HG03378 (cell line): ENCODE measurements around the gene GRPEL2.

Source experiments
- ATAC-seq: cut with Tn5 transposase; IDR thresholded peaks from one replicate; pipeline ENCODE4 v1.9.1; 2021; ENCODE audit warnings: mild to moderate bottlenecking, moderate library complexity; ENCODE audit not compliant: unreplicated experiment

Gene GRPEL2

DNA sequence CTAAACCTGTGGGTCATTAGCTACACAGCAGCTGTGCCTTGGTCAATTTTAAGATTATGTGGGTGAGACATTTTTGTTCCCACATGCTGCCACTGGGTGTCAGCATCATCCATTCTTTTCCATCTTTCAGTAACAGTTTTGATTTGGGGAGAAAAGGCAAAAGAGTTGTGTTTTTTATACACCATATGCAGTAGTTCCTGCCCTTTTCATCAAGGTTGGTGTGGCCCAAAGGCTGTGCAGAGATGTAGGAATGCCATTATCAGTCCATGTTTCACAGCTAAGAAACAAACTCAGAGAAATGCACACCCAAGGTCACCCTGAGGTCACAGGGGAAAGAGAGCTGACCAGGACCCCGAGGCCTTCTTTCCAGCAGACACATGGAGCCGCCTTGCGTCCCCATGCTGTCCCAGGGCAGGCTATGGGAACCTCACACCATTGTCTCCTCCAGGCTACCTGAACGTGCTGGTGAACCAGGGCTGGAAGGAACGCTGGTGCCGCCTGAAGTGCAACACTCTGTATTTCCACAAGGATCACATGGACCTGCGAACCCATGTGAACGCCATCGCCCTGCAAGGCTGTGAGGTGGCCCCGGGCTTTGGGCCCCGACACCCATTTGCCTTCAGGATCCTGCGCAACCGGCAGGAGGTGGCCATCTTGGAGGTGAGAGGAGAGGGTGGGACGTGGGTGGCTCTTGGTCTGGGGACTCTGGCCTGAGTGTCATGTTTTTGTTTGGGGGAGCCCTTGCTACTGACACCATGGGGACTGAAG lies 27.8 kb upstream of the GRPEL2 start:
- ATAC-seq: peak; percentile 81

- ATAC-seq: no peak
Observed at GRCh38 chr5:149319174-149319573, 26.1 kb upstream of the GRPEL2 start.

DNA sequence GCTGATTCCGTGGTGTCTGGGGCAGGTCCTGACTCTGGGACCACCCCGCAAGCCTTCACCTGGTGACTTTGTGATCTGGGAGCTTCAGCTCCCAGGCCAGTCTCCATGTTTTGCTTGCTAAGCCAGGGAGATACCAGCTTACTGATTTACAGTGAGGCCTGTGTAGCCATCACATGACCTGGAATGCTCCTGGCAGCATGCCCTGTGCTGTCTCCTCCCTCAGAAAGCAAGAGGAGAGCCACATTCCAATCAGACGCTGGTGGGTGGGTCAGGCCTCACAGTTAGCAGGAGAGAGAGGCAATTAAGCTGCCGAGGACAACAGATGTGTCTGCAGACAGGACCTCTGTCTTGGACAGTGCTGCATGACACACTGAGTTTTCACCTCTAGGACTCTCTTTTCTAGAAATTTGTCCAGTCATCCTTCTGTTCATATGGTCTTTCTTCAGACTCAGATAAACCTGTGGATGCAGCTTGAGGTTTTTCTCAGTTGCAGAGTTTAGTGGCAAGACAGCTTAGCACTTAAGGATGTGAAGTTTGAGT lies 24.4 kb upstream of the GRPEL2 start:
- no peak for ATAC-seq

- ATAC-seq: no peak
Observed at GRCh38 chr5:149322518-149322917, 22.8 kb upstream of the GRPEL2 start.

GRCh38 chr5:149323210-149323609 lies 22.1 kb upstream of the GRPEL2 start:
- no peak for ATAC-seq

GRCh38 chr5:149323621-149324205 lies 21.6 kb upstream of the GRPEL2 start:
- ATAC-seq: no peak

DNA sequence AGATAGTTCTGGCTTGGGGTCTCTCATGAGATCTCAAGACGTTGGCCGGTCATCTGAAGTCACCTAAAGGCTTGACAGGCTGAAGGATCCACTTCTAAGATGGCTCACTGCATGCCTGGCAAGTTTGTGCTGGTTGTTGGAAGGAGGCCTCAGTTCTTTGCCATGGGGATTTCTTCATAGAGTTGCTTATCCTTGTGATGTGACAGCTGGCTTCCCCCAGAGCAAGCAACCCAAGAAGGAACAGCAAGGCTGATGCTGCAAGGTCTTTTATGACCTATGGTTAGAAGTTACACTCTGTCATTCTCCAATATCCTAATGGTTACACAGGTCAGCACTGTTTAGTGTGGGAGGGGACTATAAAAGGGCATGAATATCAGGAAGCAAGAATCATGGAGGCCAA lies 20.7 kb upstream of the GRPEL2 start:
- ATAC-seq: no peak

- no peak for ATAC-seq
Observed at GRCh38 chr5:149325166-149325735, 20.0 kb upstream of the GRPEL2 start.

DNA sequence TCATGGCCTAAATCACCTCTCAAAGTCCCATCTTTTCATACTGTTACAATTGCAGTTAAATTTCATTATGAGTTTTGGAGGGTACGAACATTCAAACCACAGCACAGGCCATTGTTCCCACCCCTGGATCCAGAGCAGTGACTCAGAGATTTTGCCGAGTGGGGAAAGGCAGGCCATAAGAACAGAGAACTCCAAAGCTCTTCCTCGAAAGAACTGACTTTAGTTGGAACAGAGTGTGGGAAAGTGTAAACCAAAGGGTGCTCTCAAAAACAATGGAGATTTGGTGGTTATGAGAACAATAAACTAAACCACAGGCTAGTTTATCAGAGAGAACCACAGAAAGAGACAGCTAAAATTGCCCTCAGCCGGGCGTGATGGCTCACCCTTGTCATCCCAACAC lies 19.4 kb upstream of the GRPEL2 start:
- no peak for ATAC-seq

DNA sequence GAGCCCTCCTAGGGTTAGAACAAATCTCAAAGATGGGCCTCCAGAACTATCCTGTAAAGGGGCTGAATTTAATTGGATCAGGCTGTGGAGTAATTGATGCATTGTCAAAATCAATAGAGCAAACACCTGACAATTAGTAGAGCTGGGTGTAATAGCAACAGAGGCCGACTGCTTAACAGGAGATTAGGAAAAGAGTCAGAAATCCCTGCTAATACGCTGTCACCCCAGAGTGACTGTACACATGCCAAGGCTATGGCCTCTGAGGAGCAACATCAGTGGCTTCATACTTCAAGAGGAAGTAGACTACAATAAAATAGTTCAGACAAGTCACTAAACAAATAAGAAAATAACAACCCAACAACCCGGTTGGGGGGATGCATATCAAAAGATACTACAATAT lies 18.7 kb upstream of the GRPEL2 start:
- ATAC-seq: no peak

DNA sequence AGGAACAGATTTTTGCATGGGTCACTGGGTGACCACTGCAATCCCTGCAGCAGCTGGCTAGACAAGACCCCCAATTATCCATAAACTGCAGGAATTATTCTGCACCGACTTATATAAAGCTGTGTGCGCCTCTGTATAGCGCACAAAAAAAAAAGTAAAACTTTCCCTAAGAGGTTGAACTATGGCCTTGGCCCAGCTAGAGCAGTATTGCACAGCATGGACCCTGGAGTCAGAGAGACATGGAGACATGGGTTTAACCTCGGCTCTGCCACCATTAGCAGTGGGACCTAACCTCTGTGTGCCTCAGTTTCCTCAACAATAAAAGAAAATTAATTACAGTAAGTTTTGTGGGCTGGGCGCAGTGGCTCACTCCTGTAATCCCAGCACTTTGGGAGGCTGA lies 17.1 kb upstream of the GRPEL2 start:
- no peak for ATAC-seq

- ATAC-seq: no peak
Observed at GRCh38 chr5:149333711-149334443, 11.4 kb upstream of the GRPEL2 start.

DNA sequence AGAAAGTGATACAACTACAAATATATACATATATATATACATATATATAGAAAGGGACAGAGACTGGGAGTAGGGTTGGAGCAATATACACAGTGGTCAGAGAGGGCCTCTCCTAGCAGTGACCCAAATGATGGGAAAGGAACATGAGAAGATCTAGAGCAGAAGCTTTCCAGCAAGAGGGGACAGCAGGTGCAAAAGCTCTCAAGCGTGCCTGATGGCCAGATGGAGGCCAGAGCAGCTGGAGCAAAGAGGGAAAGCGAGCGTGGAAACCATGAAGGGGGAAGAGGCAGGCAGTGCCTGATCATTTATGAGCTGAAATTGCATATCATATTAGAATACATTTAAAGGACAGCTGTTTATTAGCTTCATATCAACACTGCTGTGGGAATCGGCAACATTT lies 7.6 kb upstream of the GRPEL2 start:
- no peak for ATAC-seq

GRCh38 chr5:149338364-149338763 lies 6.9 kb upstream of the GRPEL2 start:
- no peak for ATAC-seq

DNA sequence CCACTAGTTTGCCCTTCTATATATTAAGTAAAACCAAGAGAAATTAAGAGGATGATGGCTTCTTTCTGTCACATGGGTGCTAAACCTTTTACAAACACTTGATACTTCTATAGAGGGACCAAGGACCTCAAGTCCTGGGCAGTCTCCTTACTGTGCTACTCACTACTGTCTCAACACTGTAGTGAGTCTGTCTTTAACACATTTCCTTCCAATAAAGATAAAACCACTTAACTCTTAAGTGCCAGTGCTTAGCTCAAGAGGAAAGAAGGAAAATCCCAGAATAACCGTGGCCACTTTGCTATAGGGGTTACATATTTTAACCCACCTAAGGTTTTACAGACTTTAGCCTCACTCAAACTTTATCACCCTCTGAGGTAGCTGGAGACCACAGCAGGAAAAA lies 4.4 kb upstream of the GRPEL2 start:
- no peak for ATAC-seq

GRCh38 chr5:149341876-149342275 lies 3.4 kb upstream of the GRPEL2 start:
- ATAC-seq: no peak

DNA sequence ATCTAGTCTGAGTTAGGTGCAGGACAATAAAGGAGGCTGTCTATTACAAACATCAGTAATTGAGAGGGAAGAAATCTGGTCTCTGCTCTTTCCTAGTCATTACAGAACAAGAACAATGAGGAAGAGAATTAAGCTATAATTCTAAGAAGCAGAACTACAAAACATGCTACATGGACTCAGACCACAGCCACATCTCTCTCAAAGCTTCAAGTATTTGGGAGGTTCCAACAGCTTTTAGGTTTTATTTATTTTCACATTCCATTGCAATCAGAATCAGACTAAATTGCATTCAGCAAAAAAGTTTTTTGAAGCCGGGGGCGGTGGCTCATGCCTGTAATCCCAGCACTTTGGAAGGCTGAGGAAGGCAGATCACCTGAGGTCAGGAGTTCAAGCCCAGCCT lies 1.1 kb upstream of the GRPEL2 start:
- no peak for ATAC-seq

DNA sequence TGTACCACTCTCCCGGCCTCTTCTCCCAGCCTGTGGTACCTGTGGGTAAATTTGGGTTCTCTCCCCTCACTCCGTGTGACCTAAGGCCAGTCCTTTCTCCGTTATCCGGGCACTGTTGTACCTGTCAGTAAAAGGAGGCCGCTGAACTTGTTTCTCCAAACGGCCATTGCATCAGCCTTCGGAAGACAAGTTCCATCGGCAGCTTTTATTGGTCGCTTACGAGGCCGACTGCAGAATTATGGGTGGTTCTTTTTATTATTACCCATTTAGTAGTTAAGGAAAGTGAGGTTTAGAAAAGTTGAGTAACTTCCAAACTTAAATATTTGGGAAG lies 558 bp downstream of the GRPEL2 start:
- no peak for ATAC-seq

DNA sequence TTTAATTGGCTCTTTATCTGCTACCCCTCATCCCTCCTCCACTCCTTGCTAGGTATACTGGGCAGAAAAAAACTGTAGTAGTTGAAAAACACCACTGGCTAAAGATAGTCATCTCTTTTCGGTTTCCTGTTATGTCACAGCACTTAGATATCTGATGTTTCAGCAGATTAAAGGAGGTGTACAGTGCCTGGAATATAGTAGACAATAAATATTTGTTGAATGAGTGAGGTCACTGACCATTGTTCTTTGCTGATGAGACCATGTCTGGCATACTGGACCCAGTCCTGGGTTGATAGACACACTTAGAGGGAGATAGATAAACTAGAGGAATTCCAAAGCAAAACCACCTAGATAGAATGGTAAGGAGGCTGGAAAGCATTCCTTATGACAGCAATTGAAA lies 3.2 kb downstream of the GRPEL2 start:
- no peak for ATAC-seq

DNA sequence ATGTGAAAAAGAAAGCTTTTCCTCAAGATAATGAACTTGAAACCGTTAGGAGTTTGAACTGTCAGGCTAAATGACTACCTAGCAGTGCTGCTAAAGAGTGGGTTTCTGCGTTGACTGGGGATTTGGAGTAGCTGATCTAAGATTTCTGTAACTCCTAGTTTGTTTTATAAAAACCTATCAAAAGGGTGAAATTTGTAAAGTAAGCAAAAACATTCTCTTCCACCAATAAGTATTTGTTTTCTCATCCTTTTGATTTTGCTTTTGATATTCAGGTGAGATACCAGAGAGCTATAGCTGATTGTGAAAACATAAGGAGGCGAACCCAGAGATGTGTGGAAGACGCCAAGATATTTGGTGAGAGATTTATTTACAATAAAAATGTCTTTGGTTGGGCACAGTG lies 4.1 kb downstream of the GRPEL2 start:
- no peak for ATAC-seq

GRCh38 chr5:149352169-149352568 lies 6.9 kb downstream of the GRPEL2 start:
- no peak for ATAC-seq

- ATAC-seq: no peak
Observed at GRCh38 chr5:149353911-149354310, 8.6 kb downstream of the GRPEL2 start.
